Smooth muscle cell (in vitro differentiated cells): ENCODE data around the gene REM2. TPM values are rescaled to one million over a fixed set of nuclear protein-coding genes. Genes with fewer than 3 reads are reported as not detected.

Experiments used
- DNase-seq: peaks from one replicate; lab custom pipeline; 2025; ENCODE audit not compliant: unreplicated experiment; lab: John Stamatoyannopoulos, UW
- H2AFZ ChIP-seq: fragments of 200-600 bp; sonication (generic); 2 replicates; pipeline ENCODE4 v1.6.0; 2016; ENCODE audit warnings: antibody characterized with exemption, low read depth, mild to moderate bottlenecking
- H3F3A ChIP-seq: fragments of 200-600 bp; sonication (generic); 2 replicates; pipeline ENCODE4 v1.6.0; 2017; ENCODE audit warnings: antibody characterized with exemption, low read depth
- H3K27ac ChIP-seq: fragments of 200-600 bp; sonication (generic); 2 replicates; pipeline ENCODE4 v1.5.1; 2016; ENCODE audit warnings: low read depth, mild to moderate bottlenecking
- H3K27me3 ChIP-seq: fragments of 200-600 bp; sonication (generic); 2 replicates; pipeline ENCODE4 v1.6.1; 2016; ENCODE audit warnings: low read depth, mild to moderate bottlenecking
- H3K36me3 ChIP-seq: fragments of 200-600 bp; sonication (generic); 2 replicates; pipeline ENCODE4 v1.5.1; 2016; ENCODE audit warnings: low read depth
- H3K4me1 ChIP-seq: fragments of 200-600 bp; sonication (generic); 2 replicates; pipeline ENCODE4 v1.5.1; 2016; ENCODE audit warnings: low read depth
- H3K4me2 ChIP-seq: fragments of 200-600 bp; sonication (generic); 2 replicates; pipeline ENCODE4 v1.6.0; 2016; ENCODE audit warnings: mild to moderate bottlenecking
- H3K4me3 ChIP-seq: fragments of 200-600 bp; sonication (generic); 2 replicates; pipeline ENCODE4 v1.5.1; 2016; ENCODE audit warnings: mild to moderate bottlenecking
- H3K79me2 ChIP-seq: fragments of 200-600 bp; sonication (generic); 2 replicates; pipeline ENCODE4 v1.6.0; 2016; ENCODE audit warnings: low read depth, mild to moderate bottlenecking
- H3K9ac ChIP-seq: fragments of 200-600 bp; sonication (generic); 2 replicates; pipeline ENCODE4 v1.6.0; 2016; ENCODE audit warnings: low read depth
- H3K9me3 ChIP-seq: fragments of 200-600 bp; sonication (generic); replicated peaks from 2 replicates; pipeline ENCODE4 v1.5.1; 2016; ENCODE audit warnings: low read depth
- H4K20me1 ChIP-seq: fragments of 200-600 bp; sonication (generic); 2 replicates; pipeline ENCODE4 v1.6.0; 2016; ENCODE audit warnings: low read depth
- CTCF ChIP-seq: fragments of 200-600 bp; sonication (generic); IDR thresholded peaks from 2 replicates; pipeline ENCODE4 v1.5.1; 2017; ENCODE audit warnings: borderline replicate concordance, mild to moderate bottlenecking, antibody characterized with exemption; ENCODE audit not compliant: insufficient read depth, poor library complexity, severe bottlenecking
- whole genome bisulfite sequencing: methylation state at CpG from one replicate; pipeline ENCODE4 v1.1.7; 2016; ENCODE audit warnings: low lambda C conversion rate; 5-methylcytosine and 5-hydroxymethylcytosine counted together
- polyA plus RNA-seq: library from polyadenylated mRNA; unstranded; fragments of >200 nt; fragmentation: Nextera tagmentation; extraction: Ambion mirVana; gene quantifications from 2 replicates; pipeline ENCODE4 v1.2.1, GENCODE V29; 2016
- total RNA-seq: library from RNA; depleted of rRNA; stranded (reverse); fragments of >200 nt; gene quantifications from 2 replicates; pipeline ENCODE4 v1.2.3, GENCODE V29; 2014

The REM2 gene
- total and polyA plus RNA-seq, 2 experiments from 2014 or later = 1.6 to 2.6 TPM

- Histone ChIP-seq H3K36me3 (no peaks in the 10 kb centered on the region), H3K9ac (peak overlapping the region; percentile 82), H3F3A (peaks cover 11% of the 10 kb centered on the region), H3K79me2 (peaks cover 12% of the 10 kb centered on the region), H3K4me2 (peak overlapping the region; percentile 88), H3K4me1 (peaks cover 12% of the 10 kb centered on the region), H3K4me3 (peak overlapping the region; percentile 79), H3K27ac (peak overlapping the region; percentile 90), H2AFZ (peak overlapping the region; percentile 87), H3K27me3 (no peaks in the 10 kb centered on the region), H4K20me1 (no peaks in the 10 kb centered on the region), H3K9me3 (no peaks in the 10 kb centered on the region)
- TF ChIP-seq CTCF = no peak
- WGBS = 59% methylated on average over 10 of the region's 10 CpGs
- DNase-seq = no peak
Observed at GRCh38 chr14:22872833-22873520, 10.0 kb upstream of the REM2 start.

- no peak for TF ChIP-seq CTCF
Observed at GRCh38 chr14:22875003-22875747, 7.8 kb upstream of the REM2 start.

GRCh38 chr14:22875748-22876319, 7.2 kb upstream of the REM2 start:
- Histone ChIP-seq H3K27ac (no peak overlapping the region), H3K4me1 (peaks cover 7% of the 10 kb centered on the region), H3K4me3 (no peak overlapping the region), H3K36me3 (no peaks in the 10 kb centered on the region), H3K79me2 (peaks cover 12% of the 10 kb centered on the region), H2AFZ (no peak overlapping the region), H3K9me3 (no peaks in the 10 kb centered on the region), H3K27me3 (no peaks in the 10 kb centered on the region), H3K9ac (no peak overlapping the region), H3F3A (peaks cover 3% of the 10 kb centered on the region), H3K4me2 (no peak overlapping the region), H4K20me1 (no peaks in the 10 kb centered on the region)
- DNase-seq = no peak
- 98% methylated on average over 20 of the region's 20 CpGs for WGBS
- no peak for TF ChIP-seq CTCF

More at GRCh38 chr14:22875003-22875747, 7.8 kb upstream of the REM2 start:
- H3K36me3 ChIP-seq = no peaks in the 10 kb centered on the region
- H3K79me2 ChIP-seq = peaks cover 12% of the 10 kb centered on the region
- WGBS = 97% methylated on average over 15 of the region's 15 CpGs
- no peak overlapping the region for H3K9ac ChIP-seq
- no peak overlapping the region for H3K4me2 ChIP-seq
- H3K4me3 ChIP-seq = no peak overlapping the region
- no peaks in the 10 kb centered on the region for H3K9me3 ChIP-seq
- no peaks in the 10 kb centered on the region for H3K27me3 ChIP-seq
- no peak overlapping the region for H2AFZ ChIP-seq
- peaks cover 12% of the 10 kb centered on the region for H3K4me1 ChIP-seq
- no peak for DNase-seq
- peaks cover 9% of the 10 kb centered on the region for H3F3A ChIP-seq
- H3K27ac ChIP-seq = no peak overlapping the region
- H4K20me1 ChIP-seq = no peaks in the 10 kb centered on the region
